HepG2 (cell line): ENCODE results near the gene LRRC25. TPM values are rescaled to one million over a fixed set of nuclear protein-coding genes. Genes with fewer than 3 reads are reported as not detected.

Experiments used
- BHLHE40 ChIP-seq: IDR thresholded peaks from 2 replicates; pipeline ENCODE4 v1.6.1; 2011; ENCODE audit warnings: low read length, improper control_type of control experiment
- KDM2A ChIP-seq: sonication (generic); formaldehyde crosslinking; IDR thresholded peaks from 2 replicates; pipeline ENCODE4 v1.4.0; 2020; ENCODE audit warnings: low read depth, missing genetic modification reagents, borderline replicate concordance
- MIER2 ChIP-seq: IDR thresholded peaks from 2 replicates; pipeline ENCODE4 v1.6.1; 2016; ENCODE audit warnings: missing biosample characterization, missing genetic modification reagents
- NCOA5 ChIP-seq: sonication (generic); formaldehyde crosslinking; IDR thresholded peaks from 2 replicates; pipeline ENCODE4 v1.4.0; 2020; ENCODE audit warnings: missing genetic modification reagents
- NFE2 ChIP-seq: sonication (generic); formaldehyde crosslinking; IDR thresholded peaks from 2 replicates; pipeline ENCODE4 v1.4.0; 2020; ENCODE audit warnings: missing genetic modification reagents
- TAF15 ChIP-seq: fragments of 200-400 bp; formaldehyde crosslinking; IDR thresholded peaks from one replicate; pipeline ENCODE4 v1.6.1; 2018; ENCODE audit warnings: mild to moderate bottlenecking, low read depth, low read length; ENCODE audit not compliant: poor library complexity, severe bottlenecking
- ZMYM3 ChIP-seq: sonication (generic); formaldehyde crosslinking; IDR thresholded peaks from 2 replicates; pipeline ENCODE4 v1.5.1; 2020; ENCODE audit warnings: mild to moderate bottlenecking, missing genetic modification reagents
- ZNF143 ChIP-seq: sonication (generic); formaldehyde crosslinking; IDR thresholded peaks from 2 replicates; pipeline ENCODE4 v1.4.0; 2020; ENCODE audit warnings: missing genetic modification reagents
- ZNF720 ChIP-seq: sonication (generic); formaldehyde crosslinking; IDR thresholded peaks from 2 replicates; pipeline ENCODE4 v1.4.0; 2020; ENCODE audit warnings: missing genetic modification reagents
- polyA plus RNA-seq, 8 experiments: library from polyadenylated mRNA; depleted of rRNA in 3 of 8; stranded (reverse) in 7 of 8; unstranded in 1 of 8; fragments of >200 nt; fragmentation: Illumina TruSeq in 4 of 8; extraction: Trizol in 4 of 8; gene quantifications; 2 replicates each; pipeline versions ENCODE4 v1.2.1 to v1.2.3, GENCODE V29; 2011 to 2016; ENCODE audit warnings: low read depth in 4 of 8, missing spikeins in 1 of 8, mixed read lengths in 1 of 8; ENCODE audit not compliant: insufficient read depth in 1 of 8
- total RNA-seq, 5 experiments: library from RNA; depleted of rRNA; stranded (reverse); fragments of >200 nt; fragmentation: Illumina TruSeq; extraction: Trizol; gene quantifications; 2 replicates each; pipeline ENCODE4 v1.2.3, GENCODE V29; 2016; ENCODE audit warnings: low read depth in 1 of 5
- TF ChIP-seq, protein P1 (sequence below): sonication (generic); formaldehyde crosslinking; IDR thresholded peaks from 2 replicates; pipeline ENCODE4 v1.5.0; 2020; ENCODE audit warnings: missing genetic modification reagents
- TF ChIP-seq, protein P2 (sequence below): sonication (generic); formaldehyde crosslinking; IDR thresholded peaks from 2 replicates; pipeline ENCODE4 v1.5.0; 2020; ENCODE audit warnings: mild to moderate bottlenecking, missing genetic modification reagents
- TF ChIP-seq, protein P3 (sequence below): IDR thresholded peaks from 2 replicates; pipeline ENCODE4 v1.6.1; 2016
- TF ChIP-seq, protein P4 (sequence below): sonication (generic); formaldehyde crosslinking; IDR thresholded peaks from 2 replicates; pipeline ENCODE4 v1.4.0; 2020; ENCODE audit warnings: missing genetic modification reagents
- TF ChIP-seq, protein P5 (sequence below): sonication (generic); formaldehyde crosslinking; IDR thresholded peaks from 2 replicates; pipeline ENCODE4 v1.4.0; 2020; ENCODE audit warnings: missing genetic modification reagents, borderline replicate concordance
- TF ChIP-seq, protein P6 (sequence below): IDR thresholded peaks from 2 replicates; pipeline ENCODE4 v1.6.1; 2012; ENCODE audit warnings: inconsistent platforms

The LRRC25 gene
- total and polyA plus RNA-seq, 2 of the 13 experiments (the other 11 are each of a cell fraction or from before 2014, with no cell fraction given): 0.13 to 0.53 TPM

DNA sequence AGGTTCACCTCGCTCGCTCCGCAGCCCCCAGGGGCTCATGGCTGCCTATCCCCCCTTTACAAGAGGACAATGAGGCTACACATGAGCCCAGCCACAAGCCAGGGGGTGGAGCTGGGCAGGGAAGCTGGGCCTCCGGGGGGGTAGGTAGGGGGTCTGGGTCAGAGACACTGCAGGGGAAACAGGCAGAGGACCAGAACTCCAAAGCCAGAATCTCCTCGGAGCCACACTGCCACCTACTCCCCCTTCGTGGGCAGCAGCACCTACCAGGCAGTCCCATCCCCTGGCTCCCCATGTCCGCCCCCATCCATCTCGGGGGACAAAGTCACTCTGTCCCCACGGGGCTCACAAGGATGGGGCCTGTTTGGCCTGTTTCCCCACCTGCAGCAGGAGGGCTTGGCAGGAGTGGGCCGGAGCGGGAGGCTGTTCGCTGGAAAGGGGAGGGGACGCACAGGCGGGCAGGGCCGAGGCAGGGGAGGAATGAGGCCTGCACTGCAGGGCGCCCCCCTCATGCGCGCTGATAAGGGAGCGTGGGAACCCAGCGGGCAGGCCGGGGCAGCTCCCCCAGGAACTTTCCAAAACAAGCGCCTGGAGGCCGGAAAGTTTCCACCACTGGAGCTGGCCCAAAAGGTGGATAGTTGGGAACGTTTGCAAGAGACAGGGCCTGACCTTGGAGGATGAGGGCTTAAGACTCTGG is 41.1 kb upstream of the LRRC25 start (continued):
- TF ChIP-seq, protein P1, sequence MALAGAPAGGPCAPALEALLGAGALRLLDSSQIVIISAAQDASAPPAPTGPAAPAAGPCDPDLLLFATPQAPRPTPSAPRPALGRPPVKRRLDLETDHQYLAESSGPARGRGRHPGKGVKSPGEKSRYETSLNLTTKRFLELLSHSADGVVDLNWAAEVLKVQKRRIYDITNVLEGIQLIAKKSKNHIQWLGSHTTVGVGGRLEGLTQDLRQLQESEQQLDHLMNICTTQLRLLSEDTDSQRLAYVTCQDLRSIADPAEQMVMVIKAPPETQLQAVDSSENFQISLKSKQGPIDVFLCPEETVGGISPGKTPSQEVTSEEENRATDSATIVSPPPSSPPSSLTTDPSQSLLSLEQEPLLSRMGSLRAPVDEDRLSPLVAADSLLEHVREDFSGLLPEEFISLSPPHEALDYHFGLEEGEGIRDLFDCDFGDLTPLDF (CRISPR knock-in tag): no peak
- TF ChIP-seq MIER2 (CRISPR knock-in tag) (no peak), ZMYM3 (CRISPR knock-in tag) (peak; percentile 39; the same call in 1 of the 2 replicates), ZNF720 (CRISPR knock-in tag) (no peak), KDM2A (CRISPR knock-in tag) (peak; percentile 84), TAF15 (no peak), BHLHE40 (no peak), ZNF143 (CRISPR knock-in tag) (no peak), NCOA5 (CRISPR knock-in tag) (no peak), NFE2 (no peak)
- TF ChIP-seq, protein P2, sequence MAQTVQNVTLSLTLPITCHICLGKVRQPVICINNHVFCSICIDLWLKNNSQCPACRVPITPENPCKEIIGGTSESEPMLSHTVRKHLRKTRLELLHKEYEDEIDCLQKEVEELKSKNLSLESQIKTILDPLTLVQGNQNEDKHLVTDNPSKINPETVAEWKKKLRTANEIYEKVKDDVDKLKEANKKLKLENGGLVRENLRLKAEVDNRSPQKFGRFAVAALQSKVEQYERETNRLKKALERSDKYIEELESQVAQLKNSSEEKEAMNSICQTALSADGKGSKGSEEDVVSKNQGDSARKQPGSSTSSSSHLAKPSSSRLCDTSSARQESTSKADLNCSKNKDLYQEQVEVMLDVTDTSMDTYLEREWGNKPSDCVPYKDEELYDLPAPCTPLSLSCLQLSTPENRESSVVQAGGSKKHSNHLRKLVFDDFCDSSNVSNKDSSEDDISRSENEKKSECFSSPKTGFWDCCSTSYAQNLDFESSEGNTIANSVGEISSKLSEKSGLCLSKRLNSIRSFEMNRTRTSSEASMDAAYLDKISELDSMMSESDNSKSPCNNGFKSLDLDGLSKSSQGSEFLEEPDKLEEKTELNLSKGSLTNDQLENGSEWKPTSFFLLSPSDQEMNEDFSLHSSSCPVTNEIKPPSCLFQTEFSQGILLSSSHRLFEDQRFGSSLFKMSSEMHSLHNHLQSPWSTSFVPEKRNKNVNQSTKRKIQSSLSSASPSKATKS (CRISPR knock-in tag): no peak
- TF ChIP-seq, protein P3, sequence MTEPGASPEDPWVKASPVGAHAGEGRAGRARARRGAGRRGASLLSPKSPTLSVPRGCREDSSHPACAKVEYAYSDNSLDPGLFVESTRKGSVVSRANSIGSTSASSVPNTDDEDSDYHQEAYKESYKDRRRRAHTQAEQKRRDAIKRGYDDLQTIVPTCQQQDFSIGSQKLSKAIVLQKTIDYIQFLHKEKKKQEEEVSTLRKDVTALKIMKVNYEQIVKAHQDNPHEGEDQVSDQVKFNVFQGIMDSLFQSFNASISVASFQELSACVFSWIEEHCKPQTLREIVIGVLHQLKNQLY: no peak
- TF ChIP-seq, protein P4, sequence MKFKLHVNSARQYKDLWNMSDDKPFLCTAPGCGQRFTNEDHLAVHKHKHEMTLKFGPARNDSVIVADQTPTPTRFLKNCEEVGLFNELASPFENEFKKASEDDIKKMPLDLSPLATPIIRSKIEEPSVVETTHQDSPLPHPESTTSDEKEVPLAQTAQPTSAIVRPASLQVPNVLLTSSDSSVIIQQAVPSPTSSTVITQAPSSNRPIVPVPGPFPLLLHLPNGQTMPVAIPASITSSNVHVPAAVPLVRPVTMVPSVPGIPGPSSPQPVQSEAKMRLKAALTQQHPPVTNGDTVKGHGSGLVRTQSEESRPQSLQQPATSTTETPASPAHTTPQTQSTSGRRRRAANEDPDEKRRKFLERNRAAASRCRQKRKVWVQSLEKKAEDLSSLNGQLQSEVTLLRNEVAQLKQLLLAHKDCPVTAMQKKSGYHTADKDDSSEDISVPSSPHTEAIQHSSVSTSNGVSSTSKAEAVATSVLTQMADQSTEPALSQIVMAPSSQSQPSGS (CRISPR knock-in tag): no peak
- TF ChIP-seq, protein P5, sequence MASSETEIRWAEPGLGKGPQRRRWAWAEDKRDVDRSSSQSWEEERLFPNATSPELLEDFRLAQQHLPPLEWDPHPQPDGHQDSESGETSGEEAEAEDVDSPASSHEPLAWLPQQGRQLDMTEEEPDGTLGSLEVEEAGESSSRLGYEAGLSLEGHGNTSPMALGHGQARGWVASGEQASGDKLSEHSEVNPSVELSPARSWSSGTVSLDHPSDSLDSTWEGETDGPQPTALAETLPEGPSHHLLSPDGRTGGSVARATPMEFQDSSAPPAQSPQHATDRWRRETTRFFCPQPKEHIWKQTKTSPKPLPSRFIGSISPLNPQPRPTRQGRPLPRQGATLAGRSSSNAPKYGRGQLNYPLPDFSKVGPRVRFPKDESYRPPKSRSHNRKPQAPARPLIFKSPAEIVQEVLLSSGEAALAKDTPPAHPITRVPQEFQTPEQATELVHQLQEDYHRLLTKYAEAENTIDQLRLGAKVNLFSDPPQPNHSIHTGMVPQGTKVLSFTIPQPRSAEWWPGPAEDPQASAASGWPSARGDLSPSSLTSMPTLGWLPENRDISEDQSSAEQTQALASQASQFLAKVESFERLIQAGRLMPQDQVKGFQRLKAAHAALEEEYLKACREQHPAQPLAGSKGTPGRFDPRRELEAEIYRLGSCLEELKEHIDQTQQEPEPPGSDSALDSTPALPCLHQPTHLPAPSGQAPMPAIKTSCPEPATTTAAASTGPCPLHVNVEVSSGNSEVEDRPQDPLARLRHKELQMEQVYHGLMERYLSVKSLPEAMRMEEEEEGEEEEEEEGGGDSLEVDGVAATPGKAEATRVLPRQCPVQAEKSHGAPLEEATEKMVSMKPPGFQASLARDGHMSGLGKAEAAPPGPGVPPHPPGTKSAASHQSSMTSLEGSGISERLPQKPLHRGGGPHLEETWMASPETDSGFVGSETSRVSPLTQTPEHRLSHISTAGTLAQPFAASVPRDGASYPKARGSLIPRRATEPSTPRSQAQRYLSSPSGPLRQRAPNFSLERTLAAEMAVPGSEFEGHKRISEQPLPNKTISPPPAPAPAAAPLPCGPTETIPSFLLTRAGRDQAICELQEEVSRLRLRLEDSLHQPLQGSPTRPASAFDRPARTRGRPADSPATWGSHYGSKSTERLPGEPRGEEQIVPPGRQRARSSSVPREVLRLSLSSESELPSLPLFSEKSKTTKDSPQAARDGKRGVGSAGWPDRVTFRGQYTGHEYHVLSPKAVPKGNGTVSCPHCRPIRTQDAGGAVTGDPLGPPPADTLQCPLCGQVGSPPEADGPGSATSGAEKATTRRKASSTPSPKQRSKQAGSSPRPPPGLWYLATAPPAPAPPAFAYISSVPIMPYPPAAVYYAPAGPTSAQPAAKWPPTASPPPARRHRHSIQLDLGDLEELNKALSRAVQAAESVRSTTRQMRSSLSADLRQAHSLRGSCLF (CRISPR knock-in tag): no peak
- TF ChIP-seq, protein P6, sequence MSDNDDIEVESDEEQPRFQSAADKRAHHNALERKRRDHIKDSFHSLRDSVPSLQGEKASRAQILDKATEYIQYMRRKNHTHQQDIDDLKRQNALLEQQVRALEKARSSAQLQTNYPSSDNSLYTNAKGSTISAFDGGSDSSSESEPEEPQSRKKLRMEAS: peak; percentile 78
